ENCODE data around the gene IRAK1.

IRAK1 gene

DNA sequence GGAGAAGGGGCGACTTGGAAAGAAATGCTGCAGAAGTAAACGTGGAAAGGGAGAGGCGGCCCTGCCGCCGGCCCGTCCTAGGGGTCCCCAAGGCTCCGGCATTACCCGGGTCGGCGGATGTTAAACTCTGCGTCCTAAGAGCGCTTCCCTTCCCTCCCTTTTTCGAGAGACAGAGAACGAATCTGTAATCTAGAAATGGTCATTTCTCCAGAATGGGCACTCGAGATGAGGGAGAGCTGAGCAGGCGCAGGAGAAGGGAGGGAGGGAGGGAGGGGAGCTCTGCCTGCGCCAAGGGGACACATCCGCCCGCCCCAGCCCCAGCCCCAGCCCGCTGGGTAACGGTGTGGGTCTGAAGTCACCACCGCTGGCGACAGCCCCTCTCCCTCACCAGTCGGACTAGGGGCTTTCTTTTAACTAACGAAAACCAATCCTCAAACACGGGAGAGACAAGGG is 49.8 kb downstream of the IRAK1 start:
- DNase-seq, result no peak

DNA sequence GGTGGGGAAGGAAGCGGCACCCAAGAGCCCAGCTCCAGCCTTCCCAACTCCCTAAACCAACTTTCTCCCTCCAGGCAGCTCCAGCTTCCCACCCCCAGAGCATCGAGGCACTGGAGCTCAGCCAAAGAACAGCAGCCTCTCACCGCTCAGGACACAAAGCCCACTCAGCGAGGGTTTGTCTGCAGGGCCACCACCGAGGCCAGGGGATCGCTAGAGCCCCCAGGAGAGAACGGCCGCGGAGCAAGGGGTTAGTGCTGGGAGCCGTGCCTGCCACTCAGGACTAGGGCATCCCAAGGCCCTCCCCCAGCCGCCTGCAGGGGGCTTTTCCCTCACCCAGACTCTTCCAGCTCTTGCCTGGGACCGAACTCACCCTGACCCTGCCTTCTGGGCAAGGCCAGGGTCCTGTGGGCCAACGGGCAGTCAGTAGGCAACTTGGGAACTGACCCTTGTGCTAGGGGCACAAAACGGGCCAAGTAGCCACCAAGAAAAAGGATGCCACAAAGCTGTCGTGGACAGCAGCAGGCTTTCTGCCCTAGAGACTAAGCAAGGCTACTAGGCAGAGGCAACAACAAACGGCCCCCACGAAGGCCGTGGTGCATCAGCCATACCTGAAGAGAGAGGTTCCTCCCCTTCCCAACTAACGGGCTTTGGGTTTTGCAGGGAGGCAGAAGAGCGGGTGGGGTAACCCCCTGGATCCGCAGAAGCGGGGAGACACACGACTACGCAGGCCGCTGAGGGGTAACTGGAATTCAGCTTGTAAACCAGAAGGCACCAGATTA is 50.4 kb downstream of the IRAK1 start:
- no peak for DNase-seq

DNA sequence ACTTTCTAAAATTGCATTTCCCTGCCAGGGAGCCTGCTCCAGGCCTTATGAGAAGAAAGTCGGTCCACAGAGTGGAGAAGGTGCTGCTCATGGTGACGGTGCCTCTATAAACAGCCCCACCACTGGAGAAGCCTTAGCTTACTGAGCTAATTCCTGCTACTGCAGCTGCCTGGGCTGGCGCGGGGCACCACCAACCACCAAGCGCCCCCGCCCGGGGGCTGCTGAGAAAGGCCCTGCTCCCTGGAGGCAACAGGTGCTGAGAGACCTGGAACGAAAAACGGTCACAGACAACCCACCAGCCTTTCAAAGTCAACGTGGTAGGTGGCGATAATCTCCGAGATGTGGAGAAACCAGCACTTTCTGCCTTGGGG is 51.0 kb downstream of the IRAK1 start:
- DNase-seq, result no peak

DNA sequence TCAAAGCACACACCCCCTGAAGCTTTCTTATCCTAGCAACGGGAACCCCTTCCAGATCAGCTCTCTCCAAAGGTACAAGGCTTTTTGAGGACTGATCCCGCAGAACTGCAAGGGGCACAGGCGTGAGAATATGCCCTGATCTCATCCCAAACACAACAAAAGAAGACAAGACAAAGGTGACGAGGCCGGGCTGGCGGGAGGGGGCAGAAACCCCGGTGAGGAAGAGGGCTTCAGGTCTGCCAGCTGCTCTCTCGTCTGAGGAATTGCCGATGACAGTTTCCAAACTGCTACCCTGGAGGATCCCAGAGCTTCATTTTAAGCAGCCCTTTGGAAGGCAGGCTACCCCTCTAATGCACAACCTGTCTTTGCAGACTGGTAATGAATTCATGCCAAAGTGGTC is 51.4 kb downstream of the IRAK1 start:
- no peak for DNase-seq

DNA sequence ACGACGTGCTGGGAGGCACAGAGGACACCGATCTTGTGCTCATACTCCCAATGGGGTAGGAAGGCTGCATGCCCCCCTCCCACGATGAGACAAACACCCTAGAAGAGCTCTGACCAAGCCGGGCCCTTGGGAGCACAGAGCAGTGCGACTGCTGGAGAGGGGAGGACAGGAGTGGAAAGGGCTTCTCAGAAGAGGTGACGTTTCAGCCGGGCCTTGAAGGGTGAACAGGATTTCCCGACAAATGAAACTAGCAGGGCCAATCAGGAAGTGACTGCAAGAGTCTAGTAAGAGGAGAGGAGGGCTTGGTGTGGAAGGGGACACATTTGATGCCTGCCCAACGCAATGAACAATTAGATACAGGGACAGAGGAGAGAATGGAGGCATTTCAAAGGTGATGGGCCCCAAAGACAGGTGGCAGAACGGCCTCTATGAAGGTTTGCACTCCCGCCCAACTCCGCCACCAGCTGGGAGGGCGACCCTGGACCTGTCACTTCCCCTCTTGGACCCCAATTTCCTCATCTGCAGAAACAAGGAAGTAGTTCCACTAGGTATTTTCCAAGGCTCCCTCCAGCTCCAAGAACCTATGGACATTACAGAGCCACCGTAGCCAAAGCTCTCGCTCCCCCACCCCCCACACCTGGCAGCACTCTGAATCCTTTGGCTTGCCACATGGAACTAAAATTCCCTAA is 52.0 kb downstream of the IRAK1 start:
- DNase-seq, result no peak

DNA sequence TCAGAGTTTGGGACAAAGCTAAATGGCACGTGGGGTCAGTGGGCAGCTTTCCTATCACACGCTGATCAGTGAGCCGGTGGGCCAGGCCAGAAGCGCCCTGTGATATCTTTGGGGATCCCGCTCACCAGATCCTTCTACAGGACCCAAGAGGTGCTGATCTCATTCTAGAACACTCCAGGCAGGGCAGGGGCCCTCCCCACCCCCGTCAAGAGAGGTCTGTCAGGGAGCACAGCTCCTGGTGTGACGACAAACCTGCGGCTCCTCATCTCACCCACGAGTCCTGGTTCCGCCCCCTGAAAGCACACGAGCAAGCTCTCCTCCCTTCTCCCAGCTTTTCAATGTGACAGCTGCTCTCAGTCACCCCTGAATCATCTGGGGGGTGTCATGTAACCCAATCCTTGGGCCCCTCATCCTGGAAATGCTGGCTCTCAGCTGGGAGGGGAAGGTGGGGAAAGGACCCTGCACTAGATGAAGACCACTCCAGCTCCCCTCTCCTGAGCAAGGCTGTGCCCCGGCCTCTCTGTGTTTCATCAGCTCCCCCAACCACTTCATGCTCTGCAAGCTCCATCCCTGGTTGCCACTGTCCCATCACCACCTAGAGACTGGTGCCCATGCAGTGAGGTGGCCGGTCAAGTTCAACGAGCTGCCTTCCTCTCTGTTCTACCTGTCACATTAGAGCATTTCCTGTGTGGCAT is 52.7 kb downstream of the IRAK1 start:
- no peak for DNase-seq

DNA sequence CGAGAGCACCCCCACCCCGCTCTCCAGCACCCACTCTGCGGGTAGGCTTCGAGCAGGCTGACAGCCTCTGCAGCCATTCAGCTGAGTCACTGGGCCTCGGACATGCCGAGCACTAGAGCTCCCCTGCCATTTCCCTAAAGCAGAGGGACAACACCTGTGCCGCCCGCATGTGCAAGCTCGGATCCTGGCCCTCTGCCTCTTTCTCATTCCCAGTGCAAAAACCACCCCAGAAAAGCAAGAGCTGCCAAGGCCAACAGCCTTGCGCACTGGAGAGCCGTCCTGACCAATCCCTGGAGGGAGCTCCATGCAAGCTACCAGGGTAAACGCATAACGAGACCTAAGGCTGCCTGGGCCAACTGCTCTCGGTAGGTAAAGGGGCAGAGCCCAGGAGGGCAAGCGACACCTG is 53.4 kb downstream of the IRAK1 start:
- DNase-seq, result no peak

DNA sequence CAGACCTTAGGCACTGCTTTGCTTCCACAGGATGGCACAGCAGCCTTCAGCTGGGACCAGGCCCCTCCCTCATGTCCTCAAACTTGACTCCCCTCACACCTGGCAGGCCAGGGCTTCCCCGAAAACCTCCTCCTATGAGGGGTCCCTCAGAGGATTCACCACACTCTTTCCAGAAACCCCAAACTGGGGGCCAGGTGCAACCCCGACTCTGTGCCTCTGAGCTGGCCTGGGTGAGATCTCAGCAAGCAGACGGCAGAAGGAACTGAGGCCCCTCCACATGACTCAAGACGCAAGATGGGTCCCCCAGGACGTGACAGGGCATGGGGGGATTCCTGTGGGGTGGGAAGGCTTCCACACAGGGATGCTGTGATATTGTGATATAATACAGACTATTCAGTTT is 54.3 kb downstream of the IRAK1 start:
- DNase-seq, result no peak

DNA sequence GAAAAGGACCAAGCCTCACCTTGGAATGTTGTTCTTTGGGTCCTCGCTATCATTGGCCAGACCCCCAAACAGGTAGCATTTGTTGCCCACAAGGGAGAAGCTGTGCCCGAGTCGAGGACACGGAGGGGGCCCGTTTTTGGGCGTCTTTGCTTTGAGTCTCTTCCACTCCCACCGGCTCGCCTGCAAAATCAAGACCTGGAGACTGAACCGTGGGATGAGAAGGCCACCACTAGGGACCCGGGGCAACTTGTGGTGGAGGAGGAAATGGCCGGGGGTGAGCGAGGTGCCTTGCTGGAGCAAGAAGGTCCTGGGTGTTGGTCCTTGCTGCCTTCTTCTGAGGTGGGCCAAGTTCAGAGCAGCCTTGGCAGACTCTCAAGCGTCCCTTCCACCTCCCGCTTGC is 55.6 kb downstream of the IRAK1 start:
- no peak for DNase-seq

DNA sequence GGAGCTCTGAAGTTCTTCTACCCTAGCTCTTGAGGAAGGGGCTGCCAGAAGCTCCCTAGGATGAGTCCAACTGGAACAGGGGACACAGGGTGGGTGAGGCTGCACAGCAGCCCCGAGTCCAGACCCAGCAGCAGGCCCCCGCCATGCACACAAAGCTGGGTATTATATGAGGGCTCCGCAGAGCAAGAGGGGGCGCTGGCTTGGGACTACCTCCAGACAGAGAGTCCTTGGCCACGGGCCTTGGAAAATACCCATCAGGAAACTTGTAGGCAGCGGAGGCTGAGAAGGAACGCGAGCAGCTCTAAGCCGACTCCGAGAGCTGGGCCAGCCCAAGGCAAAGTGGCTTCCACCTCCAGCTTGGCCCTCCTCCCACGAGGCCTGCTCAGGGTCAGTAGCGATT is 56.2 kb downstream of the IRAK1 start:
- no peak for DNase-seq

DNA sequence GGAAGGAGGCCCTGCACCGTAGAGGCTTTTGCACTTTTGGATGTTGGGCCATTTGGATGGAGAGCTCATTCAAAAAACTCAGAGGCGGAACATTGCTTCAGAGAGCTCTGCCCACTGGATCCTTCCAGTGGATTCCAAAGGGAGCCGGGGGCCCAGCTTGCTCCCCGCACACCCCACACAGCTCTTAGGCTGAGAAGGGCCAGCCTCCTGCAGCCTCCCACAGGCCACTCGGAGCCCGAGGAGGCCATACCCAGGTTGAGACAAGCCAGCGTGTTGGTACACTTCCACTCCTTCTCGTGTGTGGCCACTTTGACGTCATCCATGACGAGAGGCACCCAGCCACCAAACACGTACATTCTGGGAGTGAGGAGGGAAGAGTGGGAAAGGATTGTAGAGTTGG is 58.4 kb downstream of the IRAK1 start:
- DNase-seq, result no peak

DNA sequence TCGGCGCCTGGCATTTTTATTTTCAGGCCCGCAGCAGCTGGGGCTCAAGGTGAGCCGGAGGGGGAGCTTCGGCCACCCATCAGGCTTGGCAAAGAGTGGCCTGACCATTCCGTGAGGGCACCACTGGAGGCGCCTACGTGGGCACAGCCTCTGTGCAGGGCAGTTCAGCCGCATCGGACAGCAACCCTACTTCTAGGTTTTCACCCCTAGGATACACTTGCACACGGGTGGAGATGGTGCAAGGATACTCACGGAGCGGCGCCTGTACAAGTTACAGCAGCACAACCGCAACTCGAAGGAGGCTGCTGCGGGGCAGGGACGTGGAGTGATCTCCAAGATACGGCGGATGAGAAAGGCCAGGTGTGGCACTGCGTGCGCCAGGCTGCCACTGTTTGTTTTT is 58.9 kb downstream of the IRAK1 start:
- DNase-seq, result no peak
